ENCODE measurements around the gene MSL1. TPM values are rescaled to one million over a fixed set of nuclear protein-coding genes. Genes with fewer than 3 reads are reported as not detected.
A peak's percentile ranks its signal among the peaks of the same experiment; 100 is the strongest.

MSL1 gene
- total RNA-seq, 4 donors from 2014 or later: 50.2 to 139 (median 61.9) TPM

GRCh38 chr17:40168262-40168832 is 46.6 kb downstream of the MSL1 start:
- DNase-seq (ENCODE audit: low spot score) (no peak), ATAC-seq (ENCODE audit: low FRiP score) (peak; percentile 56)
- peak in 1 of 3 donors; percentile 41 for TF ChIP-seq CTCF (IDR thresholded peaks at IDR 0.05)

GRCh38 chr17:40170325-40170724 is 48.6 kb downstream of the MSL1 start:
- ATAC-seq (ENCODE audit: low FRiP score): no peak
- no peak for DNase-seq (ENCODE audit: low spot score)
- TF ChIP-seq CTCF (IDR thresholded peaks at IDR 0.05): no peak

GRCh38 chr17:40171750-40172149 is 50.0 kb downstream of the MSL1 start:
- no peak for TF ChIP-seq CTCF (IDR thresholded peaks at IDR 0.05)
- DNase-seq (ENCODE audit: low spot score): no peak
- no peak for ATAC-seq (ENCODE audit: low FRiP score)

- no peak for DNase-seq (ENCODE audit: low spot score)
- ATAC-seq (ENCODE audit: low FRiP score): no peak
- TF ChIP-seq CTCF (IDR thresholded peaks at IDR 0.05): no peak
Observed at GRCh38 chr17:40173091-40173777, 51.5 kb downstream of the MSL1 start.

- no peak for DNase-seq (ENCODE audit: low spot score)
- ATAC-seq (ENCODE audit: low FRiP score): no peak
- TF ChIP-seq CTCF (IDR thresholded peaks at IDR 0.05): no peak
Observed at GRCh38 chr17:40173778-40174135, 52.0 kb downstream of the MSL1 start.

GRCh38 chr17:40174514-40174913 is 52.7 kb downstream of the MSL1 start:
- no peak for ATAC-seq (ENCODE audit: low FRiP score)
- no peak for TF ChIP-seq CTCF (IDR thresholded peaks at IDR 0.05)
- no peak for DNase-seq (ENCODE audit: low spot score)
